MCF 10A (cell line): Measurements from ENCODE around the gene BMP8B. TPM values are rescaled to one million over a fixed set of nuclear protein-coding genes. Genes with fewer than 3 reads are reported as not detected.
"Not testable (repeated sequence)": the region's sequence is repeated elsewhere in the genome, so short reads cannot be mapped to it uniquely, and the experiment has no call there.

Experiments
- BruUV-seq: library from RNA; stranded (reverse); fragments of 400-500 nt; replicated peaks from 2 replicates; lab custom pipeline; 2021; lab: Mats Ljungman, UMichigan
- CTCF ChIA-PET: fragments of 300-600 bp; sonication (Branson Sonifier 250); formaldehyde crosslinking; extraction: SDS; loops from one replicate; lab custom pipeline; 2021; ENCODE audit warnings: antibody characterized with exemption, inconsistent platforms; lab: Yijun Ruan, JAX
- POLR2A ChIA-PET: fragments of 300-600, 350-650 bp; sonication (Branson Sonifier 250); formaldehyde crosslinking; extraction: SDS; loops from one replicate; lab custom pipeline; 2020; ENCODE audit warnings: antibody characterized with exemption, inconsistent platforms; lab: Yijun Ruan, JAX
- DNase-seq: peaks from one replicate; pipeline ENCODE4 v3.0.0-alpha.2; 2018; ENCODE audit not compliant: unreplicated experiment
- H3K27ac Mint-ChIP-seq: one replicate; pipeline ENCODE4 v1.8.0; 2022; ENCODE audit warnings: mild to moderate bottlenecking, low read depth, mixed read lengths; ENCODE audit not compliant: unreplicated experiment
- H3K27me3 Mint-ChIP-seq: one replicate; pipeline ENCODE4 v1.8.0; 2022; ENCODE audit warnings: mixed read lengths; ENCODE audit not compliant: insufficient read depth, unreplicated experiment
- H3K36me3 Mint-ChIP-seq: one replicate; pipeline ENCODE4 v1.8.0; 2022; ENCODE audit warnings: mild to moderate bottlenecking, moderate library complexity, mixed read lengths; ENCODE audit not compliant: insufficient read depth, unreplicated experiment
- H3K4me1 Mint-ChIP-seq: one replicate; pipeline ENCODE4 v1.8.0; 2022; ENCODE audit warnings: mixed read lengths; ENCODE audit not compliant: insufficient read depth, unreplicated experiment
- H3K4me3 Mint-ChIP-seq: one replicate; pipeline ENCODE4 v1.8.0; 2022; ENCODE audit warnings: mild to moderate bottlenecking, moderate library complexity, mixed read lengths; ENCODE audit not compliant: unreplicated experiment
- H3K9me3 Mint-ChIP-seq: one replicate; pipeline ENCODE4 v1.8.0; 2022; ENCODE audit warnings: mixed read lengths; ENCODE audit not compliant: unreplicated experiment
- intact Hi-C: fragments of 100-400 bp; cut with micrococcal nuclease; formaldehyde crosslinking; loops from 2 replicates; pipeline ENCODE4 v1.14.1; 2022
- total RNA-seq: library from RNA; stranded (reverse); gene quantifications from 2 replicates; pipeline ENCODE4 v1.2.3, GENCODE V29; 2022
- TF ChIP-seq, protein P1 (sequence below): fragments of 200-600 bp; IDR thresholded peaks from one replicate; pipeline ENCODE4 v1.8.0; 2022; ENCODE audit warnings: antibody characterized with exemption, mild to moderate bottlenecking; ENCODE audit not compliant: unreplicated experiment

BMP8B gene
- total RNA-seq, 1 experiment from 2014 or later, result 0.21 TPM

DNA sequence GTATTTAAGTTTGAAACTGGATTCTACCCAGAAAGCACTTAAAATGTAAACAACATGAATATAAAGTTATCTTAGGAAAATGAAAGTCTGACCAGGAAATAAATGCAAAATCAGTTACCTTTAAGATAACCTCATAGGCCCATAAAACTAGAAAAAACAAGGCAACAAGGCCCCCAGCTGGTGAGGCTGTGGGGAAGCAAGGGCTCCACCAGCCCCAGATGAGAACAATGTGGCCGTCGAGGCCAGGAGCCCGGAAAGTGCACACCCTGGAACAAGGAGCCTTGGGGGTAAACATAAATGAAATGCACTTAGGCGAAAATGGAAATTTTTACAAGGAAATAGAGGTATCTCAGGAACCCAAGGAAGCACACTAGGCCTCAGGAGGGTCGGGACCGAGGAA, 37.9 kb upstream of the BMP8B start:
- POLR2A ChIA-PET, result no interaction called here
- no peaks in the 10 kb centered on the region for H3K4me1 Mint-ChIP-seq
- peaks cover 6% of the 10 kb centered on the region for H3K9me3 Mint-ChIP-seq

DNA sequence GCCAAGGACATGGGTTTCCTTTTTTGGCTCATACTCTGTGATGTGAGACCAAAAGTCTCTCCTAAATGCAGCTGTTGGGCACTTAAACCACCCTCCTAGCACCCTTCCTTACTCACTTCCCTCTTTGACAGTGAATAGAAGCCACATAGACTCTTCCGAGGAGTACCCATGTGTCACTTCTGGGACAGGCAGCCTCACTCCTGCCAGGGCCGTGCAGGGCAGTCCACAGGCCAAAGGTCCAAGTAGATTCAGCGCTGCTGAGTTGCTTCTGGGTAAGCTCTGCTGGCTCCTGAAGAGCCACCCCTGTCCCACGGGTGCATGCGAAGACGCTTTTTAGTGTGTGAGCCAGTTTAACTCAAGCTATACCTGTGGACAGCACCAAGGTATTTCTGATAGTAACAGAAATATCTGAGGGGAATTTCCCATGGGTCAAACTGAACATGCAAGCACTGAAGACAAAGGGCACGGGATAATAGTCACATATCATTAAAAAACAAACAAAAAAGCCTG, 36.8 kb upstream of the BMP8B start:
- TF ChIP-seq, protein P1, sequence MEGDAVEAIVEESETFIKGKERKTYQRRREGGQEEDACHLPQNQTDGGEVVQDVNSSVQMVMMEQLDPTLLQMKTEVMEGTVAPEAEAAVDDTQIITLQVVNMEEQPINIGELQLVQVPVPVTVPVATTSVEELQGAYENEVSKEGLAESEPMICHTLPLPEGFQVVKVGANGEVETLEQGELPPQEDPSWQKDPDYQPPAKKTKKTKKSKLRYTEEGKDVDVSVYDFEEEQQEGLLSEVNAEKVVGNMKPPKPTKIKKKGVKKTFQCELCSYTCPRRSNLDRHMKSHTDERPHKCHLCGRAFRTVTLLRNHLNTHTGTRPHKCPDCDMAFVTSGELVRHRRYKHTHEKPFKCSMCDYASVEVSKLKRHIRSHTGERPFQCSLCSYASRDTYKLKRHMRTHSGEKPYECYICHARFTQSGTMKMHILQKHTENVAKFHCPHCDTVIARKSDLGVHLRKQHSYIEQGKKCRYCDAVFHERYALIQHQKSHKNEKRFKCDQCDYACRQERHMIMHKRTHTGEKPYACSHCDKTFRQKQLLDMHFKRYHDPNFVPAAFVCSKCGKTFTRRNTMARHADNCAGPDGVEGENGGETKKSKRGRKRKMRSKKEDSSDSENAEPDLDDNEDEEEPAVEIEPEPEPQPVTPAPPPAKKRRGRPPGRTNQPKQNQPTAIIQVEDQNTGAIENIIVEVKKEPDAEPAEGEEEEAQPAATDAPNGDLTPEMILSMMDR, result no peak
- intact Hi-C loops, result no loop called here
- ChIA-PET CTCF (interaction anchor here (0.6 kb wide), 1 partner anchor 273 kb away, joined by 3 read pairs; no protein-coding TSS in a partner anchor), POLR2A (interaction anchor here (1.0 kb wide), 1 partner anchor 11 kb away, joined by 4 read pairs; no protein-coding TSS in a partner anchor)
- no TSS peak for BruUV-seq
- no peak overlapping the region for H3K27ac Mint-ChIP-seq
- H3K36me3 Mint-ChIP-seq, result no peaks in the 10 kb centered on the region
- no peaks in the 10 kb centered on the region for H3K4me1 Mint-ChIP-seq
- DNase-seq, result no peak
- no peak overlapping the region for H3K4me3 Mint-ChIP-seq
- peaks cover 9% of the 10 kb centered on the region for H3K27me3 Mint-ChIP-seq
- H3K9me3 Mint-ChIP-seq, result peaks cover 6% of the 10 kb centered on the region

More for the DNA sequence above, 37.9 kb upstream of the BMP8B start:
- intact Hi-C loops, result no loop called here
- CTCF ChIA-PET, result interaction anchor here (1.6 kb wide), 2 partner anchors 23 to 76 kb away, joined by 3 to 4 read pairs; partner anchors contain the start of gene MYCL
- H3K27me3 Mint-ChIP-seq, result peaks cover 14% of the 10 kb centered on the region
- H3K36me3 Mint-ChIP-seq, result no peaks in the 10 kb centered on the region
- no peak for DNase-seq
- BruUV-seq, result no TSS peak
- H3K4me3 Mint-ChIP-seq, result no peak overlapping the region
- TF ChIP-seq, protein P1, result no peak
- no peak overlapping the region for H3K27ac Mint-ChIP-seq

DNA sequence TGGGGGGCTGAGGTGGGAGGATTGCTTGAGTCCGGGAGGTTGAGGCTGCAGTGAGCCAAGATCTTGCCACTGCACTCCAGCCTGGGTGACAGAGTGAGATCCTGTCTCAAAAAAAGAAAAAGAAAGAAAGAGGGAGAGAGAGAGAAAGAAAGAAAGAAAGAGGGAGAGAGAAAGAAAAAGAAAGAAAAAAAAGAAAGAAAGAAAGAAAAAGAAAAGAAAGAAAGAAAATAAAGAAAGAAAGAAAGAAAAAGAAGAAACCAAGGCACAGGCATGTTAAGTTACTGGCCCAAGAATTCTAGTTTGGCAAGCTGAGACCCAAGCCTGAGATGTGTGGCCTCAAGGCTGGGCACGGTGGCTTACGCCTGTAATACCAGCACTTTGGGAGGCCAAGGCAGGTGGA, 34.8 kb upstream of the BMP8B start:
- H3K9me3 Mint-ChIP-seq, H3K27me3 Mint-ChIP-seq, H3K4me1 Mint-ChIP-seq, H3K36me3 Mint-ChIP-seq, H3K4me3 Mint-ChIP-seq, H3K27ac Mint-ChIP-seq, DNase-seq, POLR2A ChIA-PET, BruUV-seq, intact Hi-C loops: not testable (repeated sequence)
- CTCF ChIA-PET, result interaction anchor here (1.1 kb wide), 1 partner anchor 96 kb away, joined by 3 read pairs; no protein-coding TSS in a partner anchor

DNA sequence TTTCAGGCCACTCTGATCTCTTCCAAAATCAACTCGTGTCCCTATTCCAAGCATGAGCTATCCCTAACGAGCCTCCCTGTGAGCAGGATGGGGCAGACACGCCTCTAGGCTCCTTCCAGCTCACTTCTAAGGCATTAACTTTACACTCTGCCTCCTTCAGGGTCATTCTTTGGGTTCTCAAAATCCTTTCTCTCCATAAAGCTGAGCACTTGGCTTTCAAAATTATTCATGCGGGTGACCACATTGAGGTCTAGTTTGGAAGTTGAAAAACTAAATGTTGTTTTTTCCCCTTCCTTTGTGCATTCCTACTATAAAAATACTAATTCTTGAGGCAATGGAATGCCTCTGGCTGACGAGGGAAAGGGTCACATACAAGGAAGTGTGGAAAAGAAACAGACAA, 33.5 kb upstream of the BMP8B start:
- no peak for DNase-seq
- Mint-ChIP-seq H3K4me1 (peaks cover 9% of the 10 kb centered on the region), H3K4me3 (no peak overlapping the region), H3K27me3 (no peaks in the 10 kb centered on the region), H3K36me3 (no peaks in the 10 kb centered on the region), H3K9me3 (peaks cover 6% of the 10 kb centered on the region), H3K27ac (no peak overlapping the region)
- BruUV-seq, result no TSS peak
- ChIA-PET POLR2A (interaction anchor here (0.6 kb wide), 1 partner anchor 65 kb away, joined by 4 read pairs; no protein-coding TSS in a partner anchor), CTCF (interaction anchor here (0.6 to 2.5 kb wide), 3 partner anchors 80 to 562 kb away, joined by 3 to 14 read pairs (median 4); partner anchors contain the start of gene MYCL)
- TF ChIP-seq, protein P1, result no peak
- intact Hi-C loops, result no loop called here
